RWPE1 (cell line): ENCODE measurements around the gene PSMG1.

Experiments
- CTCF ChIA-PET: fragments of 350-600 bp; sonication (Branson Sonifier 250); formaldehyde crosslinking; extraction: SDS; loops from one replicate; lab custom pipeline; 2021; lab: Yijun Ruan, JAX
- POLR2A ChIA-PET: fragments of 400-600 bp; formaldehyde crosslinking; extraction: SDS; loops from one replicate; lab custom pipeline; 2020; ENCODE audit warnings: antibody characterized with exemption; ENCODE audit not compliant: low non-redundant PET; lab: Yijun Ruan, JAX
- DNase-seq: peaks from one replicate; pipeline ENCODE4 v3.0.0; 2012; ENCODE audit warnings: low spot score
- H3K27ac ChIP-seq: fragments of 450-650 bp; 2 replicates; pipeline ENCODE4 v1.5.1; 2017
- CTCF ChIP-seq: fragments of 450-650 bp; conservative IDR thresholded peaks from 2 replicates; pipeline ENCODE4 v1.5.1; 2017; ENCODE audit warnings: low read depth, mild to moderate bottlenecking

PSMG1 gene

GRCh38 chr21:39220150-39220549 lies 36.9 kb upstream of the PSMG1 start:
- ChIA-PET POLR2A (no interaction called here), CTCF (interaction anchor here (0.6 kb wide), 3 partner anchors 16 to 1707 kb away, joined by 3 to 5 read pairs (median 3); no protein-coding TSS in a partner anchor)
- no peak for TF ChIP-seq CTCF
- no peak for DNase-seq
- H3K27ac ChIP-seq: no peak overlapping the region

GRCh38 chr21:39218082-39218409 lies 34.8 kb upstream of the PSMG1 start:
- CTCF ChIA-PET: interaction anchor here (0.6 to 1.0 kb wide), 2 partner anchors 32 to 79 kb away, joined by 3 to 4 read pairs; no protein-coding TSS in a partner anchor
- H3K27ac ChIP-seq: no peak overlapping the region
- TF ChIP-seq CTCF: no peak
- POLR2A ChIA-PET: no interaction called here
- DNase-seq: no peak

GRCh38 chr21:39217356-39218081 lies 34.3 kb upstream of the PSMG1 start:
- no peak for TF ChIP-seq CTCF
- H3K27ac ChIP-seq: no peak overlapping the region
- ChIA-PET POLR2A (no interaction called here), CTCF (interaction anchor here (0.6 to 1.0 kb wide), 2 partner anchors 31 to 79 kb away, joined by 3 to 4 read pairs; no protein-coding TSS in a partner anchor)
- DNase-seq: no peak

- ChIA-PET CTCF (no interaction called here), POLR2A (no interaction called here)
- no peak overlapping the region for H3K27ac ChIP-seq
- DNase-seq: no peak
- TF ChIP-seq CTCF: no peak
These were observed 33.0 kb upstream of the PSMG1 start for GRCh38 chr21:39216290-39216689.

GRCh38 chr21:39215078-39215477 lies 31.8 kb upstream of the PSMG1 start:
- H3K27ac ChIP-seq: no peak overlapping the region
- no peak for TF ChIP-seq CTCF
- DNase-seq: no peak
- POLR2A ChIA-PET: no interaction called here
- CTCF ChIA-PET: no interaction called here

GRCh38 chr21:39209334-39209688 lies 26.1 kb upstream of the PSMG1 start:
- no peak for DNase-seq
- ChIA-PET POLR2A (no interaction called here), CTCF (no interaction called here)
- no peak overlapping the region for H3K27ac ChIP-seq
- TF ChIP-seq CTCF: no peak
